ENCODE data around the gene HEATR1. TPM values are rescaled to one million over a fixed set of nuclear protein-coding genes. Genes with fewer than 3 reads are reported as not detected.

The HEATR1 gene
- total RNA-seq, 4 donors from 2014 or later = 11.6 to 17.5 (median 15.8) TPM

GRCh38 chr1:236561976-236562375 is 42.3 kb downstream of the HEATR1 start:
- in situ Hi-C loops (cut with MboI; ENCODE audit: low sequenced_read_pairs in 4 of 4) (no loop called here), intact Hi-C loops (cut with DNase I; ENCODE audit: low total_unique reads) (no loop called here)
- no peak for DNase-seq
- no peak overlapping the region for H3K4me3 ChIP-seq
- H3K9me3 ChIP-seq = no peaks in the 10 kb centered on the region
- no peak for ATAC-seq
- no peaks in the 10 kb centered on the region for H3K4me1 ChIP-seq
- TF ChIP-seq CTCF (IDR thresholded peaks at IDR 0.05 in 4 of 5, conservative IDR thresholded peaks at IDR 0.05 in 1 of 5) (no peak), POLR2A (IDR thresholded peaks at IDR 0.05) (no peak)
- H3K27me3 ChIP-seq = no peaks in the 10 kb centered on the region
- H3K36me3 ChIP-seq = peaks cover 4 to 91% of the 10 kb centered on the region in 2 donors
- no peak overlapping the region for H3K27ac ChIP-seq

DNA sequence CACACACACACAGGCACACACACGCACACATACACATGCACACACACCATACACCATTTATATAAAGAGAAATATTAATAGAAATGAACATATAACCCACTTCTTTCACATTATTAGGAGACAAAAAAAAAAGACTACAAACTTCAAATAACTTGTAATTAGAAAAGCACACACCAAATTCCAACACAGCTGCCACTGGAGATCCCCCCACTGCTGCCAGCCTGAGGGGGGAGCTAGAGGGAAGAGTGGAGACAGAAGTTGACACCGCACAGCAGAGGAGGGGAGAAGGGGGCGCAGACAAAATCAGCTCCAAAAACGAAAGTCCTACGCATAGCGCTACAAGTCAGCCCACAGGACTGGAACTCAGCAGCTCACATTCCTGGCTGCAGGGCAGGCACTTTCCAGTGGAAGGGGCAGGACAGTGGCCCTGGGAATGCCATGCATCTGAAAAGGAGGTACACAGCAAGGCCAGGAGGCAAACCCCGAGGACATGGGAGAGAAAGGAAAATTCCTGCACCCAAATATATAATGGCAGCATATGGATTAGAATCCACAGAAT is 44.0 kb downstream of the HEATR1 start:
- H3K36me3 ChIP-seq = peaks cover 4 to 91% of the 10 kb centered on the region in 2 donors
- DNase-seq = no peak
- H3K9me3 ChIP-seq = no peaks in the 10 kb centered on the region
- in situ Hi-C loops (cut with MboI; ENCODE audit: low sequenced_read_pairs in 4 of 4) = no loop called here
- H3K4me1 ChIP-seq = no peaks in the 10 kb centered on the region
- intact Hi-C loops (cut with DNase I; ENCODE audit: low total_unique reads) = no loop called here
- ATAC-seq = no peak
- TF ChIP-seq CTCF (IDR thresholded peaks at IDR 0.05 in 4 of 5, conservative IDR thresholded peaks at IDR 0.05 in 1 of 5) (no peak), POLR2A (IDR thresholded peaks at IDR 0.05) (no peak)
- no peaks in the 10 kb centered on the region for H3K27me3 ChIP-seq
- no peak overlapping the region for H3K4me3 ChIP-seq
- no peak overlapping the region for H3K27ac ChIP-seq

GRCh38 chr1:236558846-236559245 is 45.5 kb downstream of the HEATR1 start:
- in situ Hi-C loops (cut with MboI; ENCODE audit: low sequenced_read_pairs in 4 of 4) (no loop called here), intact Hi-C loops (cut with DNase I; ENCODE audit: low total_unique reads) (no loop called here)
- DNase-seq (no peak), ATAC-seq (no peak)
- H3K4me3 ChIP-seq = no peak overlapping the region
- H3K27me3 ChIP-seq = no peaks in the 10 kb centered on the region
- H3K9me3 ChIP-seq = no peaks in the 10 kb centered on the region
- no peak overlapping the region for H3K27ac ChIP-seq
- H3K4me1 ChIP-seq = no peaks in the 10 kb centered on the region
- no peak for TF ChIP-seq CTCF (IDR thresholded peaks at IDR 0.05 in 4 of 5, conservative IDR thresholded peaks at IDR 0.05 in 1 of 5)
- H3K36me3 ChIP-seq = peaks cover 4 to 91% of the 10 kb centered on the region in 2 donors

DNA sequence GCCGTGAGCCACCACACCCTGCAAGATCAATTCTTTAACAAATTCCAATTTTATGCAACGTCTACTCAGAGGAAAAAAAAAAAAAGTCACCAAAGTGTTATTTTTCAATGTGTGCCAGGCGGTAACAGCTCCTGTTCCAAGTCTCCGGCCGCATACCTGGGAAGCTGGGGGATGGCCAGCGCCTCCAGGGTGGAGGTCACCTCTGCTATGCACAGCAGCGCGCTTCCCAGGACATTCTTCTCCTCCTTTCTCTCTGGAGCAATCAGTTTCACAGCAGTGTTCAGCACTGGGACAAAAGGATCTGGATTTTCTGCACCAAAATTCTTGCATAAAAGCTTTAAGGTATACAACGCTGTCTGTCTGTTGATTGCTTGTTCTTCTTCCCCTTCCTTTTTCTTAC is 46.2 kb downstream of the HEATR1 start:
- H3K4me3 ChIP-seq = no peak overlapping the region
- ATAC-seq = no peak
- in situ Hi-C loops (cut with MboI; ENCODE audit: low sequenced_read_pairs in 4 of 4) = no loop called here
- peaks cover 4 to 91% of the 10 kb centered on the region in 2 donors for H3K36me3 ChIP-seq
- intact Hi-C loops (cut with DNase I; ENCODE audit: low total_unique reads) = no loop called here
- no peaks in the 10 kb centered on the region for H3K27me3 ChIP-seq
- no peak for DNase-seq
- no peak overlapping the region for H3K27ac ChIP-seq
- no peaks in the 10 kb centered on the region for H3K9me3 ChIP-seq
- no peak for TF ChIP-seq CTCF (IDR thresholded peaks at IDR 0.05 in 4 of 5, conservative IDR thresholded peaks at IDR 0.05 in 1 of 5)
- no peak for TF ChIP-seq POLR2A (IDR thresholded peaks at IDR 0.05)
- no peaks in the 10 kb centered on the region for H3K4me1 ChIP-seq

GRCh38 chr1:236556606-236557005 is 47.7 kb downstream of the HEATR1 start:
- no peak for DNase-seq
- no peak for TF ChIP-seq POLR2A (IDR thresholded peaks at IDR 0.05)
- TF ChIP-seq CTCF (IDR thresholded peaks at IDR 0.05 in 4 of 5, conservative IDR thresholded peaks at IDR 0.05 in 1 of 5) = no peak
- no peak for ATAC-seq
- in situ Hi-C loops (cut with MboI; ENCODE audit: low sequenced_read_pairs in 4 of 4) = no loop called here
- Histone ChIP-seq H3K36me3 (peaks cover 4 to 98% of the 10 kb centered on the region in 2 donors), H3K27me3 (no peaks in the 10 kb centered on the region), H3K4me1 (no peaks in the 10 kb centered on the region), H3K4me3 (no peak overlapping the region), H3K9me3 (no peaks in the 10 kb centered on the region), H3K27ac (no peak overlapping the region)
- intact Hi-C loops (cut with DNase I; ENCODE audit: low total_unique reads) = no loop called here
